GM19240 (cell line): ENCODE results near the gene CD82.

Experiments
- DNase-seq: peaks from one replicate; pipeline ENCODE4 v3.0.0; 2011; ENCODE audit warnings: low spot score; ENCODE audit not compliant: insufficient read length

The CD82 gene

GRCh38 chr11:44600839-44601383 lies 35.4 kb downstream of the CD82 start:
- DNase-seq: no peak

GRCh38 chr11:44601471-44602370 lies 36.3 kb downstream of the CD82 start:
- DNase-seq: no peak

GRCh38 chr11:44602891-44603310 lies 37.4 kb downstream of the CD82 start:
- DNase-seq: no peak

GRCh38 chr11:44604171-44604581 lies 38.7 kb downstream of the CD82 start:
- no peak for DNase-seq

- no peak for DNase-seq
Observed at GRCh38 chr11:44605068-44605708, 39.7 kb downstream of the CD82 start.

GRCh38 chr11:44605965-44606364 lies 40.5 kb downstream of the CD82 start:
- no peak for DNase-seq

- no peak for DNase-seq
Observed at GRCh38 chr11:44606472-44606871, 41.0 kb downstream of the CD82 start.

GRCh38 chr11:44607319-44607962 lies 42.0 kb downstream of the CD82 start:
- DNase-seq: no peak

DNA sequence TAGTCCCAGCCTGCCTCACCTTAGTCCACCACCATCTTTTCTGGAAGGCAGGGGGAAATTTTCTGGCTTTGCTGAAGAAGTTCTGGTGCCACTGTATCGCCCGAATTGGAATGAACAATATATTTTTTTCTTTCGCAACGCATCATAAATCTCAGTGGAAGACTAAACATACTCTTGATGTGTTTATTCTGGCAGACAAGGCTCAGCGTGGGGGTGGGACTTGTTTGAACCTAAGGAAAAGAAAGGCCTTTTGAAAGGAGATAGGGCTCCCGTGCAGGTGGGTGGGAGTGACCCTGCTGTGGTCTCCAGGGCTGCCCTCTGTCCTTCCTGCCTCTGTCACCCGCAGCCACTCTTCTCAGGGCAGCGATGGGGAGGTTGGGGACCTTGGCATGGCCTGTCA lies 42.5 kb downstream of the CD82 start:
- DNase-seq: no peak

GRCh38 chr11:44608651-44608990 lies 43.2 kb downstream of the CD82 start:
- no peak for DNase-seq

GRCh38 chr11:44608991-44609782 lies 43.7 kb downstream of the CD82 start:
- DNase-seq: no peak

DNA sequence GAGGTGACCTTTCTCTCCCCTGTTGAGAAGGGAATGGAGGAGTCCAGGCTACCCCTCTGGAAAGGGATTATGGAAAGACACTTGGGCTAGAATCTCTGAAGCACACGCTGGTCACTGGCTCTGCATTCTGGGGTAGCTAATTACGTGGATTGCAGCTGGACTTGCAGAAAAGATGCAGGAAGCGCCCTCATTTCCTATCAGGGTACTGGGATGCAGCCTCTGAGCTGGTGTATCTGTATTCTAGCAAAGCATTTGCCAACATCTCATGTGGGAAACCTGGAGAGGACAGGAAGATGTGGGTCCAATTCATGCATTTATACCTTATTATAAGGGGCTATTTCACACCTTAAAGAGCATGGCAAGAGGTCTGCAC lies 44.3 kb downstream of the CD82 start:
- no peak for DNase-seq

DNA sequence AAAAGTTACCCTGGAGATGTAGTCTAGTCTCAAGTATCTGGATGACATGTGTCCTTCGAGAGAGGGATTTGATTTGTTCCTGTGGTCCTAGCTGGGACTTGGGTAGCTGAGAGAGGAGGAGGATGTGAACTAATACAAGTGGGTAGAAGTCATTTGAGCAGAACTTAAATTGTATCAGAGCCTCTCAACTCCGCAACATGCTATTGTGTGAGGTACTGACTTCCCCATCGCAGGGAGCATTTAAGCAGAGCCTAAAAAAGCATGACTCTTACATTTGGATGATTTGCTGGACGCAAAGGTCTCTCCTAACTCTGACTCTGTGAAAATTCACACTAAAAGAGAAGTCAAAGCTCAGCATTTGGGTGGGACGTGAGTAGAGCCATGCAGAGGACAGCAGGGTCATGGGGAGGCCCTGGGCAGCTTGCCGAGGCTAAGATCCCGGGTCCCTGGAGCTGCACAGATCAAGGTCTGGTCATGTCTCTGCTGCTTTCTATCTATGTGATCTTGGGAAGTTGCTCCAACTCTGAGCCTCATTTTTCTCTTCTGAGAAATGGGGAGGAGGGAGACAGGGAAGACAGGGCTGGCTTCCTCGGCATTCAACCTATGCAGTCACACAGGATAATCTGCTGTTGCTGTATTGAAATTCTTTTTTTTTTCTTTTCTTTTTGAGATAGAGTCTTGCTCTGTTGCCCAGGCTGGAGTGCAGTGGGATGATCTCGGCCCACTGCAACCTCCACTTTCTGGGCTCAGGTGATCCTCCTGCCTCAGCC lies 44.9 kb downstream of the CD82 start:
- no peak for DNase-seq

DNA sequence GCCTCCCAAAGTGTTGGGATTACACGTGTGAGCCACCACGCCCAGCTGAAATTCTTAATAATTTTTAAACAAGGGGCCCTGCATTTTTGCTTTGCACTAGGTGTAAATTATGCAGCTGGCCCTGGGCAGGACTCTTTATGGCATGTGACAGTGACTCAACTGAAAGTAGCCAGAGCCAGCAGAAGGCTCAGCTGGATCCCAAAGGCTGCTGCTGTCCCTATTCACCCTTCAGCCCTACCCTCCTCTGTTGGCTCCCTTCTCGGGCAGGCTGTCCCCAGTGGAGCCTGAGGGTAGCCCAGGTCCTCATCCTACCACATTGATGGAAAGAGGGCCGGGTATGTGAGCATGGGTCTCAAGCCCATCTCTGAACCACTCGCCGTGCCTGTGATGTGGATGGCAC lies 45.6 kb downstream of the CD82 start:
- no peak for DNase-seq

GRCh38 chr11:44611687-44612434 lies 46.4 kb downstream of the CD82 start:
- peak; percentile 30 for DNase-seq

- DNase-seq: no peak
Observed at GRCh38 chr11:44613153-44613552, 47.7 kb downstream of the CD82 start.

- no peak for DNase-seq
Observed at GRCh38 chr11:44614281-44614775, 48.9 kb downstream of the CD82 start.

DNA sequence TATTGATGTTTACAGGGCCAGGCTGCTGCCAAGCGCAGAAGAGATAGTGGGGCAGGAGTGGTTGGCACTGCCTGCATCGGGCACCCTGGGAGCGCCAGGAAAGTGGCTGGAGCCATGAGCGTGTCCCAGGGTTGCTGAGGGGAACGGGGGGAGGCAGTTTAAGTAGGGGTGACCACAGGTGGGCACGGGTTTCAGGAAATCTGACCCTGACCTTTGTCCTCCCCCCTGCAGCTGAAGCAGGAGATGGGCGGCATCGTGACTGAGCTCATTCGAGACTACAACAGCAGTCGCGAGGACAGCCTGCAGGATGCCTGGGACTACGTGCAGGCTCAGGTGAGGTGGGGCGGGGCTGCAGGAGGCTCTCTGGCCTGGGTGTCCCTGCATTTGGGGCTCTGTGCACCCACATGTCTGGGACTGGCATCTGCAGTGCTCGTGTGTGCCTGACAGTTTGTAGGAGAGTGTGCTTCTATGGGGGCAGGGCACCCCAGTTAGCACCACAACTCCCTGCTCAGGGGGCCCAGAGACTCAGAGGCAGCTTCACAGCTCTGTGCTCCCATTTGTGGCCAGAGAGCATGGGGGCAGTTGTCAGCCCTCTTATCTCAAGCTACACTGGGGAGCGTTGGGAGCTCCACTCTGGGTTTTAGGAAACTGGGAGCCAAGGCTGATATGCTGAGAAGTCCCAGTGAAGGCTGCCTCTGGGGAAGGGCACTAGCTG lies 49.7 kb downstream of the CD82 start:
- DNase-seq: no peak
